Measurements from ENCODE around the gene YJEFN3.

YJEFN3 gene

DNA sequence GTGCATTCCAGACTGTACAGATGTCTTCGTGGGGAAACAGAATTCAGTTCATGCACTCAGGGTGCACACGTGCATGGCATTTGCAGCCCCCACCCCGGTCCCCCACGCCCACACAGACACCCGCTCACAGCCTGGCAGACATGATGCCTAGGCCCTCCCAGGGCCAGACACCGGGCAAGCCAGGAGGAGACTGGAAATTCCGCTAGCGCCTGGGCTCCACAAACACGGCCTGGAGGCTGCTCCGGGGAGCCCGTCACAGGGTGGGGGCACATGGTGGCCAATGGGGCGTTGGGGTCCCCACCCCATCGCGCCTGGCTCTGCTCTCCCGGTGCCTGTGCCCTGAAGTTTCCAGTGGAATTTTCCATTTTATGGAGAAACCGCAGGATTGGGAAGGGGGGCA is 12.9 kb downstream of the YJEFN3 start:
- TF ChIP-seq, protein P1, sequence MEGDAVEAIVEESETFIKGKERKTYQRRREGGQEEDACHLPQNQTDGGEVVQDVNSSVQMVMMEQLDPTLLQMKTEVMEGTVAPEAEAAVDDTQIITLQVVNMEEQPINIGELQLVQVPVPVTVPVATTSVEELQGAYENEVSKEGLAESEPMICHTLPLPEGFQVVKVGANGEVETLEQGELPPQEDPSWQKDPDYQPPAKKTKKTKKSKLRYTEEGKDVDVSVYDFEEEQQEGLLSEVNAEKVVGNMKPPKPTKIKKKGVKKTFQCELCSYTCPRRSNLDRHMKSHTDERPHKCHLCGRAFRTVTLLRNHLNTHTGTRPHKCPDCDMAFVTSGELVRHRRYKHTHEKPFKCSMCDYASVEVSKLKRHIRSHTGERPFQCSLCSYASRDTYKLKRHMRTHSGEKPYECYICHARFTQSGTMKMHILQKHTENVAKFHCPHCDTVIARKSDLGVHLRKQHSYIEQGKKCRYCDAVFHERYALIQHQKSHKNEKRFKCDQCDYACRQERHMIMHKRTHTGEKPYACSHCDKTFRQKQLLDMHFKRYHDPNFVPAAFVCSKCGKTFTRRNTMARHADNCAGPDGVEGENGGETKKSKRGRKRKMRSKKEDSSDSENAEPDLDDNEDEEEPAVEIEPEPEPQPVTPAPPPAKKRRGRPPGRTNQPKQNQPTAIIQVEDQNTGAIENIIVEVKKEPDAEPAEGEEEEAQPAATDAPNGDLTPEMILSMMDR (conservative IDR thresholded peaks at IDR 0.05; ENCODE audit: low read length) = no peak
- H3K4me3 ChIP-seq (ENCODE audit: low read length) = no peak overlapping the region
- no peak for DNase-seq (ENCODE audit: low read depth)

DNA sequence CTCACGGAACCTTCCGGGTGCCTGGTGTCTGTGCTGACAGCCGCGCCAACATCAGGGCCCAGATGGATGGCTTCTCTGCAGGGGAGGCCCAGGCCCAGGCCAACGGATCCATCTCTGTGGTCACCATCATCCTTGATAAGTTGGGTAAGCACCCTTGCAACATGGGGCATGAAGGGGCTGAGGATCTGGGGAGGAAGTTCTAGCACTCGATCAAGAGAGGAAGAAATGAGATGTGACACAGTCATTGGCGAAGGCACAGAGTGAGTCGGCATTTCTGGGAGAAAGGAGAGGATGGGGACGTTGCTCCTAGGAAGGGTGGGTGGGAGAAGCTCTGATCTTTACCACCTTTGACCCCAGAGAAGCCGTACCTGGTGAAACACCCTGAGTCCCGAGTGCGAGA is 13.8 kb downstream of the YJEFN3 start:
- H3K4me3 ChIP-seq (ENCODE audit: low read length) = no peak overlapping the region
- no peak for DNase-seq (ENCODE audit: low read depth)
- TF ChIP-seq, protein P1 (conservative IDR thresholded peaks at IDR 0.05; ENCODE audit: low read length) = no peak

DNA sequence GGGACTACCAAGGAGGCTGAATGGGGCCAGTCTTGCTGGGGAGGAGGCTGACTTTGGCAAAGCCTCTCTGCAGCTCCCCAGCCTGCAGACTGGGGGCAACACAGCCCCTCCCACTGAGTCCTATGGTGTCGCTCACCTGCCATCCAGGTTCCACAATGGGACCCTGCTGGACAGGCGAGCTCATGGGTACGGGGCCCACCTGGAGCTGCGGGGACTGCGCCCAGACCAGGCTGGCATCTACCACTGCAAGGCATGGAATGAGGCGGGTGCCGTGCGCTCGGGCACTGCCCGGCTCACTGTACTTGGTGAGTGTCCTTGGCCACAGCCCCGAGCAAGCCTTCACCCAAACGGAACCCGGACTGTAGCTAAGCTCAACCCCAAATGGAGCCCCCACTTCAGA is 14.4 kb downstream of the YJEFN3 start:
- no peak overlapping the region for H3K4me3 ChIP-seq (ENCODE audit: low read length)
- TF ChIP-seq, protein P1 (conservative IDR thresholded peaks at IDR 0.05; ENCODE audit: low read length) = no peak
- no peak for DNase-seq (ENCODE audit: low read depth)

GRCh38 chr19:19543640-19544039 is 14.9 kb downstream of the YJEFN3 start:
- H3K4me3 ChIP-seq (ENCODE audit: low read length) = no peak overlapping the region
- no peak for DNase-seq (ENCODE audit: low read depth)
- TF ChIP-seq, protein P1 (conservative IDR thresholded peaks at IDR 0.05; ENCODE audit: low read length) = no peak

GRCh38 chr19:19544257-19544953 is 15.7 kb downstream of the YJEFN3 start:
- no peak overlapping the region for H3K4me3 ChIP-seq (ENCODE audit: low read length)
- TF ChIP-seq, protein P1 (conservative IDR thresholded peaks at IDR 0.05; ENCODE audit: low read length) = no peak
- DNase-seq (ENCODE audit: low read depth) = no peak

- DNase-seq (ENCODE audit: low read depth) = no peak
- TF ChIP-seq, protein P1 (conservative IDR thresholded peaks at IDR 0.05; ENCODE audit: low read length) = no peak
- H3K4me3 ChIP-seq (ENCODE audit: low read length) = no peak overlapping the region
These were observed 16.4 kb downstream of the YJEFN3 start for GRCh38 chr19:19544954-19545591.

GRCh38 chr19:19545707-19546106 is 17.0 kb downstream of the YJEFN3 start:
- DNase-seq (ENCODE audit: low read depth) = no peak
- H3K4me3 ChIP-seq (ENCODE audit: low read length) = no peak overlapping the region
- TF ChIP-seq, protein P1 (conservative IDR thresholded peaks at IDR 0.05; ENCODE audit: low read length) = no peak
